HEK293 (cell line): Measurements from ENCODE around the gene STK11.

ENCODE experiments used
- CTCF ChIA-PET: fragments of 350-600 bp; formaldehyde crosslinking; extraction: SDS; loops from one replicate; lab custom pipeline; 2021; ENCODE audit warnings: antibody characterized with exemption; lab: Yijun Ruan, JAX
- POLR2A ChIA-PET: fragments of 300-600 bp; formaldehyde crosslinking; extraction: SDS; loops from one replicate; lab custom pipeline; 2020; ENCODE audit warnings: antibody characterized with exemption, inconsistent platforms; lab: Yijun Ruan, JAX
- H3K27ac ChIP-seq: fragments of 200-500 bp; sonication (Bioruptor generic); 2 replicates; pipeline ENCODE4 v1.5.1; 2014; ENCODE audit warnings: low read depth, low read length, control low read depth, inconsistent platforms; ENCODE audit errors: extremely low read depth
- H3K36me3 ChIP-seq, 2 experiments: fragments of 200-500 bp in 1 of 2; sonication (Bioruptor generic) in 1 of 2; 1 replicate in 1 of 2; 2 replicates in 1 of 2; pipeline ENCODE4 v1.5.1; 2014 to 2017; ENCODE audit warnings: inconsistent platforms in 2 of 2, low read length in 2 of 2; ENCODE audit not compliant: control insufficient read depth in 2 of 2, insufficient read depth in 1 of 2
- H3K4me1 ChIP-seq: fragments of 200-500 bp; sonication (Bioruptor generic); 2 replicates; pipeline ENCODE4 v1.5.1; 2014; ENCODE audit warnings: mild to moderate bottlenecking, low read length, inconsistent platforms; ENCODE audit not compliant: control insufficient read depth, insufficient read depth
- H3K4me3 ChIP-seq: 2 replicates; pipeline ENCODE4 v1.5.1; 2011; ENCODE audit warnings: low read depth, mild to moderate bottlenecking, control low read depth, low read length, moderate library complexity
- H3K9me3 ChIP-seq: fragments of 200-500 bp; sonication (Bioruptor generic); 2 replicates; pipeline ENCODE4 v1.5.1; 2014; ENCODE audit warnings: low read depth, low read length, inconsistent platforms; ENCODE audit not compliant: control insufficient read depth, insufficient read depth
- HOXA7 ChIP-seq: sonication (generic); formaldehyde crosslinking; IDR thresholded peaks from 2 replicates; pipeline ENCODE4 v1.8.1; 2022; ENCODE audit warnings: missing genetic modification reagents, borderline replicate concordance
- HOXD13 ChIP-seq: sonication (generic); formaldehyde crosslinking; IDR thresholded peaks from 2 replicates; pipeline ENCODE4 v1.8.0; 2022; ENCODE audit warnings: missing genetic modification reagents, borderline replicate concordance
- MYNN ChIP-seq: fragments of 450-650 bp; formaldehyde crosslinking; IDR thresholded peaks from 2 replicates; pipeline ENCODE4 v1.5.1; 2016; ENCODE audit warnings: missing biosample characterization, missing genetic modification characterization, borderline replicate concordance
- SETDB1 ChIP-seq: IDR thresholded peaks from one replicate; pipeline ENCODE4 v1.6.1; 2017; ENCODE audit warnings: mild to moderate bottlenecking, low read length, moderate library complexity, mixed read lengths; ENCODE audit not compliant: insufficient read length
- ZBTB20 ChIP-seq: fragments of 450-650 bp; formaldehyde crosslinking; IDR thresholded peaks from 2 replicates; pipeline ENCODE4 v1.5.1; 2016; ENCODE audit warnings: missing biosample characterization, missing genetic modification characterization
- ZNF133 ChIP-seq: fragments of 450-650 bp; formaldehyde crosslinking; IDR thresholded peaks from 2 replicates; pipeline ENCODE4 v1.5.1; 2016; ENCODE audit warnings: missing biosample characterization, missing genetic modification characterization
- ZNF157 ChIP-seq: fragments of 450-650 bp; formaldehyde crosslinking; IDR thresholded peaks from 2 replicates; pipeline ENCODE4 v1.5.1; 2016; ENCODE audit warnings: missing biosample characterization, missing genetic modification characterization
- ZNF16 ChIP-seq: fragments of 450-650 bp; formaldehyde crosslinking; IDR thresholded peaks from 2 replicates; pipeline ENCODE4 v1.5.1; 2016; ENCODE audit warnings: low read depth, missing biosample characterization, missing genetic modification characterization
- ZNF202 ChIP-seq: fragments of 450-650 bp; formaldehyde crosslinking; IDR thresholded peaks from 2 replicates; pipeline ENCODE4 v1.5.1; 2016; ENCODE audit warnings: missing biosample characterization, missing genetic modification characterization, borderline replicate concordance
- ZNF211 ChIP-seq: fragments of 450-650 bp; formaldehyde crosslinking; IDR thresholded peaks from 2 replicates; pipeline ENCODE4 v1.5.1; 2016; ENCODE audit warnings: low read depth, missing biosample characterization, missing genetic modification characterization
- ZNF24 ChIP-seq: fragments of 450-650 bp; formaldehyde crosslinking; IDR thresholded peaks from 2 replicates; pipeline ENCODE4 v1.5.1; 2016; ENCODE audit warnings: missing biosample characterization, missing genetic modification characterization
- ZNF292 ChIP-seq: fragments of 450-650 bp; formaldehyde crosslinking; IDR thresholded peaks from 2 replicates; pipeline ENCODE4 v1.5.1; 2016; ENCODE audit warnings: low read depth, missing biosample characterization, missing genetic modification characterization, borderline replicate concordance
- ZNF416 ChIP-seq: fragments of 450-650 bp; formaldehyde crosslinking; IDR thresholded peaks from 2 replicates; pipeline ENCODE4 v1.5.1; 2016; ENCODE audit warnings: missing biosample characterization, missing genetic modification characterization
- ZNF433 ChIP-seq: fragments of 450-650 bp; formaldehyde crosslinking; IDR thresholded peaks from 2 replicates; pipeline ENCODE4 v1.5.1; 2016; ENCODE audit warnings: missing biosample characterization, missing genetic modification characterization, low read depth
- ZNF473 ChIP-seq: fragments of 450-650 bp; formaldehyde crosslinking; IDR thresholded peaks from 2 replicates; pipeline ENCODE4 v1.5.1; 2017; ENCODE audit warnings: missing biosample characterization, missing genetic modification characterization
- ZNF510 ChIP-seq: fragments of 450-650 bp; formaldehyde crosslinking; IDR thresholded peaks from 2 replicates; pipeline ENCODE4 v1.5.1; 2018; ENCODE audit warnings: mild to moderate bottlenecking, missing genetic modification characterization, missing biosample characterization; ENCODE audit not compliant: insufficient replicate concordance
- ZNF555 ChIP-seq: fragments of 450-650 bp; formaldehyde crosslinking; conservative IDR thresholded peaks from 2 replicates; pipeline ENCODE4 v1.5.1; 2017; ENCODE audit warnings: missing biosample characterization, mild to moderate bottlenecking, missing genetic modification characterization, inconsistent platforms
- ZNF561 ChIP-seq: fragments of 450-650 bp; IDR thresholded peaks from 2 replicates; pipeline ENCODE4 v1.5.1; 2018; ENCODE audit warnings: missing biosample characterization, missing genetic modification characterization, borderline replicate concordance
- ZNF654 ChIP-seq: fragments of 450-650 bp; formaldehyde crosslinking; IDR thresholded peaks from 2 replicates; pipeline ENCODE4 v1.5.1; 2016; ENCODE audit warnings: low read depth, missing biosample characterization, missing genetic modification characterization
- ZNF776 ChIP-seq: fragments of 450-650 bp; formaldehyde crosslinking; IDR thresholded peaks from 2 replicates; pipeline ENCODE4 v1.5.0; 2017; ENCODE audit warnings: missing biosample characterization, missing genetic modification characterization, borderline replicate concordance
- ZSCAN30 ChIP-seq: fragments of 450-650 bp; IDR thresholded peaks from 2 replicates; pipeline ENCODE4 v1.5.1; 2018; ENCODE audit warnings: missing biosample characterization, mild to moderate bottlenecking, missing genetic modification characterization, moderate library complexity
- TF ChIP-seq, protein P1 (sequence below): fragments of 450-650 bp; formaldehyde crosslinking; IDR thresholded peaks from 2 replicates; pipeline ENCODE4 v1.5.1; 2017; ENCODE audit warnings: missing biosample characterization, missing genetic modification characterization
- TF ChIP-seq, protein P2 (sequence below): fragments of 450-650 bp; formaldehyde crosslinking; IDR thresholded peaks from 2 replicates; pipeline ENCODE4 v1.5.1; 2016; ENCODE audit warnings: missing biosample characterization, missing genetic modification characterization
- TF ChIP-seq, protein P3 (sequence below): fragments of 450-650 bp; formaldehyde crosslinking; IDR thresholded peaks from 2 replicates; pipeline ENCODE4 v1.5.1; 2017; ENCODE audit warnings: missing biosample characterization, missing genetic modification characterization
- TF ChIP-seq, protein P4 (sequence below): fragments of 450-650 bp; formaldehyde crosslinking; IDR thresholded peaks from 2 replicates; pipeline ENCODE4 v1.5.1; 2017; ENCODE audit warnings: missing biosample characterization, missing genetic modification characterization

Gene STK11

DNA sequence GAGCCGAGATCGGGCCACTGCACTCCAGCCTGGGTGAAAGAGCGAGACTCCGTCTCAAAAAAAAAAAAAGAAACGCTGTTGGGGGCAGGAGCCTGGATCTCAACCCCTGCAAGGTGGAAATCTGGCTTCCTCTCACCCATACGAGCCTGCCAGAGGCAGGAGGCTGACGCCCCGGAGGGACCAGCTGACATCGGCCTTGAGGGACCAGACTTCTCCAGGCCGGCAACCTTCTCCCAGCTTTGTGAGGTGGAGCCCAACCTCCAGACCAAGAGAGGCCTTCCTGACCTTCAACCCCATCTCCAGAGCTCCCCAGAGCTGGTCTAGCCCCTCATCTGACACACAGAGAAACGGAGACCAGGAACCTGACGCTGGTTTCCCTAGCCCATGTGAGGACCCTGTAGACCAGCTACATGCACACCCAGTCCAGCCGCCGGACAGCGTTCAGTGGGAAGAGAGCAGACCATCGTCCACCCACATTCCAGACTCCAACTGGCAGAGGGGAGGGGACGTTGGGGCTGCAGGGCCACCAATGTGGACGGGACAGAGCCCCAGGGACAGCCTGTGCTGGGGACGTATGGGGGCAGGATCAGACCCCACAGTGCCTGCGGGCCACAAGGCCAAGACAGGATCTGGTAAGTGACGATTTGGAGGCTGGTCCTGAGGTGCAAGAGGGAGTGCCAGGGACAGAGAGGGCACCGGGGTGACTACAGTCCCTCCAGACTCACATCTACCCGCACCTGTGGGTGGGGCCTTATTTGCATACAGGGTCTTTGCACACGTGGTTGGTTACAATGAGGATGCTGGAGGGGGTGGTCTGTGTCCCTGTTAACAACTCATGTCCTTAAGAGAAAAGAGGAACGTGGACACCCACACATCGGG, 42.9 kb upstream of the STK11 start (continued):
- TF ChIP-seq, protein P1, sequence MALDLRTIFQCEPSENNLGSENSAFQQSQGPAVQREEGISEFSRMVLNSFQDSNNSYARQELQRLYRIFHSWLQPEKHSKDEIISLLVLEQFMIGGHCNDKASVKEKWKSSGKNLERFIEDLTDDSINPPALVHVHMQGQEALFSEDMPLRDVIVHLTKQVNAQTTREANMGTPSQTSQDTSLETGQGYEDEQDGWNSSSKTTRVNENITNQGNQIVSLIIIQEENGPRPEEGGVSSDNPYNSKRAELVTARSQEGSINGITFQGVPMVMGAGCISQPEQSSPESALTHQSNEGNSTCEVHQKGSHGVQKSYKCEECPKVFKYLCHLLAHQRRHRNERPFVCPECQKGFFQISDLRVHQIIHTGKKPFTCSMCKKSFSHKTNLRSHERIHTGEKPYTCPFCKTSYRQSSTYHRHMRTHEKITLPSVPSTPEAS (tag by site-specific recombination), result no peak
- TF ChIP-seq ZNF555 (tag by site-specific recombination) (no peak), ZNF654 (tag by site-specific recombination) (no peak)
- TF ChIP-seq, protein P2, sequence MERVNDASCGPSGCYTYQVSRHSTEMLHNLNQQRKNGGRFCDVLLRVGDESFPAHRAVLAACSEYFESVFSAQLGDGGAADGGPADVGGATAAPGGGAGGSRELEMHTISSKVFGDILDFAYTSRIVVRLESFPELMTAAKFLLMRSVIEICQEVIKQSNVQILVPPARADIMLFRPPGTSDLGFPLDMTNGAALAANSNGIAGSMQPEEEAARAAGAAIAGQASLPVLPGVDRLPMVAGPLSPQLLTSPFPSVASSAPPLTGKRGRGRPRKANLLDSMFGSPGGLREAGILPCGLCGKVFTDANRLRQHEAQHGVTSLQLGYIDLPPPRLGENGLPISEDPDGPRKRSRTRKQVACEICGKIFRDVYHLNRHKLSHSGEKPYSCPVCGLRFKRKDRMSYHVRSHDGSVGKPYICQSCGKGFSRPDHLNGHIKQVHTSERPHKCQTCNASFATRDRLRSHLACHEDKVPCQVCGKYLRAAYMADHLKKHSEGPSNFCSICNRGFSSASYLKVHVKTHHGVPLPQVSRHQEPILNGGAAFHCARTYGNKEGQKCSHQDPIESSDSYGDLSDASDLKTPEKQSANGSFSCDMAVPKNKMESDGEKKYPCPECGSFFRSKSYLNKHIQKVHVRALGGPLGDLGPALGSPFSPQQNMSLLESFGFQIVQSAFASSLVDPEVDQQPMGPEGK (tag by site-specific recombination), result no peak

DNA sequence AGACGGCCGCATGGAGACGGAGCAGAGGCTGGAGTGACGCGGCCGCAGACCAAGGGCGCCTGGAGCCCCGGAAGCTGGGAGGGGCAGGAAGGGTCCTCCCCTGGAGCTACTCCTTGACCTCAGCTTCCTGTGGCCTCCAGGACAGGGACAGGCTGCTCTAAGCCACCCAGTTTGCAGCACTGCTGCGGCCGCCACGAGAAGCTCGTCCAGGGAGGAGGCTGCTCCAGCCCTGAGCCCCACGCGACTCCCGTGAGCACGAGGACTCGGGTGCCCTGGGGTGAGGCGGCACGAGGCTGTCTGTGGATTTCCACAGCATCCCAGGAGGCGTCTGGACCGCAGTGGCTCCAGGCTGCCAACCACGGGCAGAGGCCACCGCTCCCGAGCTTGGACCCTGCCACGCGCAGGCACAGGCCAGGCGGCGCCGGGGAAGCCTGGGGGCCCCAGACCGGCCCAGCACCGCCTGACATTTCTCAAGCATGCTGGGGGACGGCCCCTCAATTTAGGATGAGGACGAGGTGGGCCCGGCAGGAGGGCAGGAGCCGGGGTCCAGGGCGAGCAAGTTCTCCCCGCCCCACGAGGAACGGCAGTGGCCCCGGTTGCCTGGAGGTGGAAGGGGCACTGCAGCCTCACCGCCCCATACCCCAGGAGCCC, 42.2 kb upstream of the STK11 start:
- peaks cover 0 to 5% of the 10 kb centered on the region in 2 experiments; a peak in 1 of 3 replicates for H3K36me3 ChIP-seq
- ChIA-PET POLR2A (no interaction called here), CTCF (no interaction called here)
- H3K9me3 ChIP-seq, result no peaks in the 10 kb centered on the region
- no peak overlapping the region for H3K4me3 ChIP-seq
- TF ChIP-seq ZNF510 (tag by site-specific recombination) (no peak), ZNF133 (tag by site-specific recombination) (no peak), ZNF24 (no peak), ZNF776 (tag by site-specific recombination) (no peak), ZNF433 (tag by site-specific recombination) (no peak), SETDB1 (no peak), ZNF473 (tag by site-specific recombination) (no peak), MYNN (tag by site-specific recombination) (no peak)
- TF ChIP-seq, protein P3, sequence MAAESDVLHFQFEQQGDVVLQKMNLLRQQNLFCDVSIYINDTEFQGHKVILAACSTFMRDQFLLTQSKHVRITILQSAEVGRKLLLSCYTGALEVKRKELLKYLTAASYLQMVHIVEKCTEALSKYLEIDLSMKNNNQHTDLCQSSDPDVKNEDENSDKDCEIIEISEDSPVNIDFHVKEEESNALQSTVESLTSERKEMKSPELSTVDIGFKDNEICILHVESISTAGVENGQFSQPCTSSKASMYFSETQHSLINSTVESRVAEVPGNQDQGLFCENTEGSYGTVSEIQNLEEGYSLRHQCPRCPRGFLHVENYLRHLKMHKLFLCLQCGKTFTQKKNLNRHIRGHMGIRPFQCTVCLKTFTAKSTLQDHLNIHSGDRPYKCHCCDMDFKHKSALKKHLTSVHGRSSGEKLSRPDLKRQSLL, result no peak
- no peak overlapping the region for H3K27ac ChIP-seq
- H3K4me1 ChIP-seq, result 0 out of 2 replicates have a peak, but pooled peaks cover 2% of the 10 kb centered on the region

DNA sequence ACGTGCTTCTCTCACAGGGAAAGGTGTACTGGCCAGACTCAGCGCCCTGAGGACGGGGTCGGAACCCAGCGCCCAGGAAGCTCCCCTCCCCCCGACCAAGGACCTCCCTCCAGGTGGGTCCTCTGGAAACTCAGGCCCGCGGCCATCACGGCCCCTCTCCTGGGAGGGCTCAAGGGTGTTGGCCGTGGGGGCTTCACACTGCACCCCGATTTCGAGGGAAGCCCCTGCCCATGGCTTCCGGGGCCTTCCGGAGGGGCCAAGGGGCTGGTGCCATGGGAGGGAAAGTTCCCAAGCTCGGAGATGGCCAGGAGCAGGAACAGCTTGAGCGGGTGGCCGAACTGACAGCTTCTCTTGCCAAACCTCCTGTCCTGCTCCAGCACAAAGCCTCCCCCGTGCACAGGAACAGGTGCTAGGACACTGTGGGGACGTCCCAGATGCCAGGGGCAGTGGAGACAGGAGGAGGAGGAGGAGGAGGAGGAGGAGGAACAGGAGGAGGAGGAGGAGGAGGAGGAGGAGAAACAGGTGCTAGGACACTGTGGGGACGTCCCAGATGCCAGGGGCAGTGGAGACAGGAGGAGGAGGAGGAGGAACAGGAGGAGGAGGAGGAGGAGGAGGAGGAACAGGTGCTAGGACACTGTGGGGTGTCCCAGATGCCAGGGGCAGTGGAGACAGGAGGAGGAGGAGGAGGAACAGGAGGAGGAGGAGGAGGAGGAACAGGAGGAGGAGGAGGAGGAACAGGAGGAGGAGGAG, 41.5 kb upstream of the STK11 start:
- Histone ChIP-seq H3K9me3 (no peaks in the 10 kb centered on the region), H3K36me3 (peaks cover 0 to 5% of the 10 kb centered on the region in 2 experiments; a peak in 1 of 3 replicates), H3K4me1 (0 out of 2 replicates have a peak, but pooled peaks cover 2% of the 10 kb centered on the region), H3K27ac (no peak overlapping the region), H3K4me3 (no peak overlapping the region)
- ChIA-PET CTCF (no interaction called here), POLR2A (no interaction called here)
- TF ChIP-seq, protein P4, sequence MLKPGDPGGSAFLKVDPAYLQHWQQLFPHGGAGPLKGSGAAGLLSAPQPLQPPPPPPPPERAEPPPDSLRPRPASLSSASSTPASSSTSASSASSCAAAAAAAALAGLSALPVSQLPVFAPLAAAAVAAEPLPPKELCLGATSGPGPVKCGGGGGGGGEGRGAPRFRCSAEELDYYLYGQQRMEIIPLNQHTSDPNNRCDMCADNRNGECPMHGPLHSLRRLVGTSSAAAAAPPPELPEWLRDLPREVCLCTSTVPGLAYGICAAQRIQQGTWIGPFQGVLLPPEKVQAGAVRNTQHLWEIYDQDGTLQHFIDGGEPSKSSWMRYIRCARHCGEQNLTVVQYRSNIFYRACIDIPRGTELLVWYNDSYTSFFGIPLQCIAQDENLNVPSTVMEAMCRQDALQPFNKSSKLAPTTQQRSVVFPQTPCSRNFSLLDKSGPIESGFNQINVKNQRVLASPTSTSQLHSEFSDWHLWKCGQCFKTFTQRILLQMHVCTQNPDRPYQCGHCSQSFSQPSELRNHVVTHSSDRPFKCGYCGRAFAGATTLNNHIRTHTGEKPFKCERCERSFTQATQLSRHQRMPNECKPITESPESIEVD, result no peak
- TF ChIP-seq ZNF16 (tag by site-specific recombination), result no peak
- TF ChIP-seq ZNF292 (tag by site-specific recombination), result no peak
- no peak for TF ChIP-seq ZNF211 (tag by site-specific recombination)
- TF ChIP-seq ZNF561 (tag by site-specific recombination), result no peak
- no peak for TF ChIP-seq ZNF133 (tag by site-specific recombination)
- no peak for TF ChIP-seq ZNF202
- TF ChIP-seq ZBTB20 (tag by site-specific recombination), result no peak
- no peak for TF ChIP-seq ZNF157 (tag by site-specific recombination)
- no peak for TF ChIP-seq ZSCAN30 (tag by site-specific recombination)
- no peak for TF ChIP-seq HOXD13
- TF ChIP-seq ZNF416 (tag by site-specific recombination), result no peak
- no peak for TF ChIP-seq HOXA7 (CRISPR knock-in tag)
